Duodenal mucosa (tissue), 2 donors: Measurements from ENCODE around the gene DNM2.

Experiments
- H3K27ac ChIP-seq: one replicate; pipeline ENCODE4 v1.7.0; 2013; ENCODE audit warnings: low read depth, low read length
- H3K27me3 ChIP-seq, 2 donors: one replicate each; pipeline ENCODE4 v1.7.0; 2013; ENCODE audit warnings: low read length in 2 of 2, control low read depth in 1 of 2; ENCODE audit not compliant: insufficient read depth in 2 of 2, control insufficient read depth in 1 of 2
- H3K36me3 ChIP-seq, 2 donors: one replicate each; pipeline ENCODE4 v1.7.0; 2013; ENCODE audit warnings: low read length in 2 of 2, control low read depth in 1 of 2; ENCODE audit not compliant: insufficient read depth in 2 of 2, control insufficient read depth in 1 of 2
- H3K4me1 ChIP-seq, 2 donors: one replicate each; pipeline ENCODE4 v1.7.0; 2013; ENCODE audit warnings: low read length in 2 of 2, control low read depth in 1 of 2; ENCODE audit not compliant: insufficient read depth in 2 of 2, control insufficient read depth in 1 of 2
- H3K4me3 ChIP-seq, 2 donors: one replicate each; pipeline ENCODE4 v1.7.0; 2013; ENCODE audit warnings: low read length in 2 of 2, low read depth in 1 of 2
- H3K9ac ChIP-seq, 2 donors: one replicate each; pipeline ENCODE4 v1.7.0; 2013; ENCODE audit warnings: low read length in 2 of 2, low read depth in 1 of 2
- H3K9me3 ChIP-seq, 2 donors: one replicate each; pipeline ENCODE4 v1.7.0; 2013; ENCODE audit warnings: low read length in 2 of 2, control low read depth in 1 of 2; ENCODE audit not compliant: control insufficient read depth in 1 of 2

Gene DNM2

DNA sequence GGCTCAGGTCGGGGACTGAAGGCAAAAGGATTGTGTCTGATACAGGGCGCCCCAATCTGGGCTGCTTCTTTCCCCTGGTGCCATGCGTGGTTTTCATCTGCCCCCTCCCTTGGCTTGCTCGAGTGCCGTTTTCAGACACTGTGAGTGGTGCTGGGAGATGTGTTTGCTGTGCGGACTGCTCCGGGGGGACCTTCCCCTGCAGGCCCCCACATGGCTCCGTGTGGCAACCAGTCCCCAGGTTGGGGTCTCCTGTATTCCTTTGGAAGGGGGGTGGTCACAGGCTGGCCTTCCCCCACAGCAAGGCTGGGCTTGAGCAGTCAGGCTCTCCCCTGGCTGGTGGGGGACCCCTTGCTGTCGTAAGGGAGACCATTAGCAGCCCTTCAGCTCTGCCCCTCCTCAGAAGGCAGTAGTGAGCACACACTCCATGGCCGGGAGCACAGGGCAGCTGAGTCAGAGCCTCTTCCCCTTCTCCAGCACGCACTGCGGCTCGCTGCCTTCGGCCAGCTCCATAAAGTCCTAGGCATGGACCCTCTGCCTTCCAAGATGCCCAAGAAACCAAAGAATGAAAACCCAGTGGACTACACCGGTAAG, 37.2 kb upstream of the DNM2 start:
- H3K27me3 ChIP-seq: no peaks in the 10 kb centered on the region
- H3K36me3 ChIP-seq: peaks cover 75 to 91% of the 10 kb centered on the region in 2 donors
- H3K4me1 ChIP-seq: no peaks in the 10 kb centered on the region
- H3K9ac ChIP-seq: no peak overlapping the region
- H3K27ac ChIP-seq: no peak overlapping the region
- H3K9me3 ChIP-seq: no peaks in the 10 kb centered on the region
- H3K4me3 ChIP-seq: no peak overlapping the region

DNA sequence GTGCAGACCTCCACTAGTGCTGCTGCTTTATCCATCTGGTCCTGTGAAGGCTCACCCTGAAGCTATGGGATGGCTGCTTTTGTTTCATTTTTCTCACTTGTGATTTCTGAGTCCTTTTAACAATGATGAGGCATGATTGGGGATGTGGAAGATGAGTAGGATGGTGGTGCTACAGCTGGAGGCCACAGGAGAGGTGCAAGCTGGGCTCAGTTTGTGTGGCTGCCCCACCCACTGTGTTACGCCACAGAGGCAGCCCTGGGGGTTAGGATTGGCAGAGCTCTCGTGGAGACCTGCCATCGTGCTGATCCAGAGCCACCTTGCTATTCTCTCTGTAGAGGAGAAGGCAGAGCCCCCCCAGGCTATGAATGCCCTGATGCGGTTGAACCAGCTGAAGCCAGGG, 36.2 kb upstream of the DNM2 start:
- Histone ChIP-seq H3K27ac (no peak overlapping the region), H3K4me3 (no peak overlapping the region), H3K27me3 (no peaks in the 10 kb centered on the region), H3K36me3 (peaks cover 78 to 96% of the 10 kb centered on the region in 2 donors), H3K9ac (no peak overlapping the region), H3K4me1 (no peaks in the 10 kb centered on the region), H3K9me3 (no peaks in the 10 kb centered on the region)

DNA sequence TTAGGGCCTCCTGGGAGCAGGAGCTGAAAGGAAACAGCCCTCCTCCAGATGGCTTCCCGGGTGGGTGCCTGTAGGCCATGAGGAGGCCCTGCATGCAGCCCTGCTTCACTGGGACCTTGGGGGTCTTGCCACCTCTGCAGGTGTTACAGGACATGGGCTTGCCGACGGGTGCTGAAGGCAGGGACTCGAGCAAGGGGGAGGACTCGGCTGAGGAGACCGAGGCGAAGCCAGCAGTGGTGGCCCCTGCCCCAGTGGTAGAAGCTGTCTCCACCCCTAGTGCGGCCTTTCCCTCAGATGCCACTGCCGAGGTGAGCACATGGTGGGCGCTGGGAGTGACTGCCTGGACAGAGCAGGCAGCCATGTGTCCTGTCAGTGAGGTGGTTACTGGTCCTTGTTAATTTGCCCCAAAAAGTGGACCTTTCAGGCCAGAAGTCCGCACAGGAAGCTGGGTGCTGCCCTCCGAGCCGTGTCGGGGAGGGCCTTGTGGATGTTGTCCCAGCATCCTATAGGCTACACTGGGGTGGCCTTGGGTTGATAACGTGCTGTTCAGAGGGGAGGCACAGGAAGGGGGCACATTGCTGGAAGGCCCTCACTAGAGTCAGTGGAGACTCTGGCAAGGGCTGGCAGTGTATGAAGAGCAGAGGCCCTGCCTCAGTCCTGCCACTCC, 35.3 kb upstream of the DNM2 start:
- Histone ChIP-seq H3K36me3 (peaks cover 71 to 95% of the 10 kb centered on the region in 2 donors), H3K27ac (no peak overlapping the region), H3K4me1 (no peaks in the 10 kb centered on the region), H3K9me3 (no peaks in the 10 kb centered on the region), H3K4me3 (no peak overlapping the region), H3K9ac (no peak overlapping the region), H3K27me3 (no peaks in the 10 kb centered on the region)

DNA sequence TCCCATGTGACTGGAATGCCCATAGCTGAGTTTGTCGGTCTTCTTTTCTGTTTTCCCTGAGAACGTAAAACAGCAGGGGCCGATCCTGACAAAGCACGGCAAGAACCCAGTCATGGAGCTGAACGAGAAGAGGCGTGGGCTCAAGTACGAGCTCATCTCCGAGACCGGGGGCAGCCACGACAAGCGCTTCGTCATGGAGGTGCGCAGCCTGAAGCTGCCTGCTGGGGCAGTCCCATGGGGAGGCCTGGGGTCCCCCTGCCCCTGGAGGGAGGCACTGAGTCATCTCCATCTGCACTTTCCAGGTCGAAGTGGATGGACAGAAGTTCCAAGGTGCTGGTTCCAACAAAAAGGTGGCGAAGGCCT, 34.8 kb upstream of the DNM2 start:
- Histone ChIP-seq H3K9me3 (no peaks in the 10 kb centered on the region), H3K27ac (no peak overlapping the region)

DNA sequence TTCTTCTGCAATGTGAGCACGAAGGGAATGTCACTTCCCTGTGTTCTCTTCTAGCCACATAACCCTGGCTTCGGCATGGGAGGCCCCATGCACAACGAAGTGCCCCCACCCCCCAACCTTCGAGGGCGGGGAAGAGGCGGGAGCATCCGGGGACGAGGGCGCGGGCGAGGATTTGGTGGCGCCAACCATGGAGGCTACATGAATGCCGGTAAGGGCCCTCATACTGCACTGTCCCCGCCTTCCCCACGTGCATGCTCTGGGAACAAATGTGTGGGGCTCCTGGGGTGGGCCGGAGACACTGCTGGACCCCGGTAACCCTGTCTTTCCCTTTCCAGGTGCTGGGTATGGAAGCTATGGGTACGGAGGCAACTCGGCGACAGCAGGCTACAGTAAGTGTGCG, 34.3 kb upstream of the DNM2 start:
- Histone ChIP-seq H3K27me3 (no peaks in the 10 kb centered on the region), H3K9me3 (no peaks in the 10 kb centered on the region), H3K36me3 (peaks cover 71 to 93% of the 10 kb centered on the region in 2 donors), H3K27ac (no peak overlapping the region), H3K4me1 (no peaks in the 10 kb centered on the region), H3K9ac (no peak overlapping the region), H3K4me3 (no peak overlapping the region)

More for the DNA sequence above, 34.8 kb upstream of the DNM2 start:
- Histone ChIP-seq H3K4me1 (no peaks in the 10 kb centered on the region), H3K9ac (no peak overlapping the region), H3K36me3 (peaks cover 70 to 95% of the 10 kb centered on the region in 2 donors), H3K27me3 (no peaks in the 10 kb centered on the region), H3K4me3 (no peak overlapping the region)

DNA sequence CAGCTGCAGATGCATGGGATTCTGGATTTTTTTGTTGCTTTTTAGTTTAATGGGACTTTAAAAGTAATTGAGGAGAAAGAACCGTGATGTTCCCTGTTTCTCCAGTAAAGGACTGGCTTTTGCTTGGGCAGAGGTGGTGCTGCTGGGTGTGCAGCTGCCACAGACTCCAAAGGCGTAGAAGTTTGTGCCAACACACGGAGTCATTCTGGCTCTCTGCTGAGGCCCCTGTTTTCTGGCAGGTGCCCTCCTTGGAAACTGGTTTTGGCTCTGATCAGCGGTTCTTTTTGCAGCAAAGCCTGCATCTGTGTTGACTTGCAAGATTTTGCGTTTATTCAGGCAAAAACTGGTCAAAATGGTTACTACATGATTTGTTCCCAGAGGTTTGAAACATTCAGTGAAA, 32.7 kb upstream of the DNM2 start:
- Histone ChIP-seq H3K27me3 (no peaks in the 10 kb centered on the region), H3K9me3 (no peaks in the 10 kb centered on the region), H3K36me3 (peaks cover 72 to 93% of the 10 kb centered on the region in 2 donors), H3K4me3 (no peak overlapping the region), H3K9ac (no peak overlapping the region), H3K4me1 (no peaks in the 10 kb centered on the region), H3K27ac (no peak overlapping the region)

DNA sequence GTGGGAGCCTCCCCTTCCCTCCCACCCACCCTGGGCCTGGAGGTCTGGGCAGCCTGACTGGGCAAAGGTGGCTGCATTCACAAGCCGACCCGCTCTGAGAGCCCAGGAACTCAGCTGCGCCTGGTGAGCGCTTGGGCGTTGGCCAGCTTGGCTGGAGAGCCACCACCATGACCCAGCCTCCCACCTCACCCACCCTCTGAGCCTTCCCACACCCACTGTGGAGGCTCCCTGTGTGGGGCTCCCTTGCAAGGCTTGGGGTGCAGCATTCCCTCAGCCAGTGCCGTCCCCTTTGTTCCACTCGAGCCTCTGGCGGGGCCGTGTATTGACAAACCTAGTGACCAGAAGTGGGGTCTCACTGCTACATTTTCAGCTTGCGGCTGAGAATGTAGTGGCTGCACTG, 31.7 kb upstream of the DNM2 start:
- Histone ChIP-seq H3K27ac (no peak overlapping the region), H3K36me3 (peaks cover 69 to 93% of the 10 kb centered on the region in 2 donors), H3K4me3 (no peak overlapping the region), H3K9ac (no peak overlapping the region), H3K4me1 (no peaks in the 10 kb centered on the region), H3K9me3 (no peaks in the 10 kb centered on the region), H3K27me3 (no peaks in the 10 kb centered on the region)

DNA sequence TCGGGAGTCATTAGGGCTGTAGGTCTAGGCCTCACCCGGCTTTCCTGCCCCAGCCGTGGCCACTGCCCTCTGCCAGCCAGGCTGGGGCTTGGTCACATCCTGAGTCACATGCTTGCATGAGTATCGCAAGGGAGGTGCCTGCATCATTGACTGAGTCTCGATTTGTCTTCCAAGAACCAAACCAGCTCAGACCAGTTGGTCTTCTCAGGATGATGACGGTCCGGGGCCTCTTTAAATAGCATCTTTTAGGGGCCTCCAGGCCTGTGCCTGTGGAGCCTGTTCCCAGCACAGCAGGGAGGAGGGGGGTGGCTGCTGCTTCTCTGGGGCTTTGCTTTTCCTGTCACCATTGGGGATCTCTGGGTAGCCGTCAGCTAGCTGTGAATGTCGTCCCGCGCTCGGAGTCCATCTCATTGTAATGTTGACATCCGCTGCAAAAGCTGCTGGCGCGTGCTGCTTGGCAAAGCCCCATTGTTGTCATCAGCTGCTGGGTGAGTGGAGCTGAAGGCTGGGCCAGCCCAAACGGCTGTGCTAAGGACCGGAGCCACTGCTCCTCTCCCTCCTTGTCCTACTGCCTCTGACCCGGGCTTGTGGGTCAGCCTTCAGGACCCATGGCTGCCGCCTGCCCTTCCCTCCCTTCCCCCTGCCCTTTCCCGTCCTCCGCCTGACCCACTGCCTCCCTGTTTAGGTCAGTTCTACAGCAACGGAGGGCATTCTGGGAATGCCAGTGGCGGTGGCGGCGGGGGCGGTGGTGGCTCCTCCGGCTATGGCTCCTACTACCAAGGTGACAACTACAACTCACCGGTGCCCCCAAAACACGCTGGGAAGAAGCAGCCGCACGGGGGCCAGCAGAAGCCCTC, 31.0 kb upstream of the DNM2 start:
- no peaks in the 10 kb centered on the region for H3K9me3 ChIP-seq
- H3K4me1 ChIP-seq: no peaks in the 10 kb centered on the region
- H3K36me3 ChIP-seq: peaks cover 64 to 93% of the 10 kb centered on the region in 2 donors
- no peak overlapping the region for H3K9ac ChIP-seq
- H3K27ac ChIP-seq: no peak overlapping the region
- H3K27me3 ChIP-seq: no peaks in the 10 kb centered on the region
- no peak overlapping the region for H3K4me3 ChIP-seq

DNA sequence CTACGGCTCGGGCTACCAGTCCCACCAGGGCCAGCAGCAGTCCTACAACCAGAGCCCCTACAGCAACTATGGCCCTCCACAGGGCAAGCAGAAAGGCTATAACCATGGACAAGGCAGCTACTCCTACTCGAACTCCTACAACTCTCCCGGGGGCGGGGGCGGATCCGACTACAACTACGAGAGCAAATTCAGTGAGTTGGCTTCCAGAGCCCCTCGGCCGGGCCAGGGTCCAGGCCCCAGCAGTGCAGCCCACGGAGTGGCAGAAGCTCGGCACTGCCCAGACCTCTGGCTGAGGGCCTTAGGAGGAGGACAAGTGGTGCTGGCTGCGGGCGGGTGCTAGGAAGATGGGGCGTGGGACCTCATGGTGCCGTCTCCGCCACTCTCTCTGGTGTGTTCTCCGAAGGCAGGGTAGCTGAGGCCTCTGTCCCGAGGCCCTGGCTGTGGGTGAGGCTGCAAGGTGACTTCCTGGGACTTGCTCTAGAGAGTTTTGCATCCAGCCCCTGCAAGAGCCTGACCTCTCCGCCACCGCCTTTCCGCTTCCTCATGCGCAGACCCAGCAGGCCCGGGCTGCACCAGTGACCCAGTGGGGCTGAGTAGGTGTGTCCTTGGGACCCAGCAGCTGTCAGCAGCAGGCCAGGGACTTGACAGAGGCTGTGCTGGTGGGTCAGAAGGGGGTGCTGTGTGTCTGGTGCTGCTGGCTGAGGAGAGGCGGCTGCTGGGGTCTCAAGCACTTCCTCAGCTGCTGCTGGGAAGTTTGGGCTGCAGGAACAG, 30.2 kb upstream of the DNM2 start:
- H3K9me3 ChIP-seq: no peaks in the 10 kb centered on the region
- no peak overlapping the region for H3K27ac ChIP-seq
- no peaks in the 10 kb centered on the region for H3K27me3 ChIP-seq
- H3K36me3 ChIP-seq: peaks cover 64 to 93% of the 10 kb centered on the region in 2 donors
- H3K4me3 ChIP-seq: no peak overlapping the region
- no peaks in the 10 kb centered on the region for H3K4me1 ChIP-seq
- no peak overlapping the region for H3K9ac ChIP-seq
